Activated T-helper 17 cell treated with anti-CD3 and anti-CD28 coated beads, Interleukin-2, amount 50 U/mL, for 72 hours (primary cell): ENCODE results near the gene DNAI2. TPM values are rescaled to one million over a fixed set of nuclear protein-coding genes. Genes with fewer than 3 reads are reported as not detected.
A peak's percentile ranks its signal among the peaks of the same experiment; 100 is the strongest.
"Not testable (repeated sequence)": the region's sequence is repeated elsewhere in the genome, so short reads cannot be mapped to it uniquely, and the experiment has no call there.

ENCODE experiments used
- ATAC-seq: fragments of 150-1000 bp; cut with Tn5 transposase; replicated peaks from 2 replicates; pipeline ENCODE4 v1.10.0; 2021; ENCODE audit warnings: mild to moderate bottlenecking, moderate library complexity
- H3K27ac Mint-ChIP-seq: one replicate; pipeline ENCODE4 v1.8.0; 2022; ENCODE audit warnings: mixed read lengths
- H3K27me3 Mint-ChIP-seq: one replicate; pipeline ENCODE4 v1.8.0; 2022; ENCODE audit warnings: mixed read lengths
- H3K36me3 Mint-ChIP-seq: one replicate; pipeline ENCODE4 v1.8.0; 2022; ENCODE audit warnings: low read depth, mild to moderate bottlenecking, mixed read lengths
- H3K4me1 Mint-ChIP-seq: one replicate; pipeline ENCODE4 v1.8.0; 2022; ENCODE audit warnings: mixed read lengths
- H3K4me3 Mint-ChIP-seq: one replicate; pipeline ENCODE4 v1.8.0; 2022; ENCODE audit warnings: mild to moderate bottlenecking, mixed read lengths
- H3K9me3 Mint-ChIP-seq: one replicate; pipeline ENCODE4 v1.8.0; 2022; ENCODE audit warnings: mixed read lengths
- total RNA-seq, 2 donors: library from RNA; stranded (reverse); gene quantifications; one replicate each; pipeline ENCODE4 v1.2.3, GENCODE V29; 2022

Gene DNAI2
- total RNA-seq, 2 donors from 2014 or later = 0.19 to 1.6 TPM

- Mint-ChIP-seq H3K9me3 (no peaks in the 10 kb centered on the region), H3K27me3 (no peaks in the 10 kb centered on the region), H3K27ac (peak overlapping the region; percentile 18), H3K4me1 (no peaks in the 10 kb centered on the region), H3K4me3 (no peak overlapping the region), H3K36me3 (no peaks in the 10 kb centered on the region)
- ATAC-seq = no peak
Measured at GRCh38 chr17:74253036-74253435, 21.0 kb upstream of the DNAI2 start.

GRCh38 chr17:74257311-74257710 lies 16.7 kb upstream of the DNAI2 start:
- no peak overlapping the region for H3K4me3 Mint-ChIP-seq
- no peak overlapping the region for H3K27ac Mint-ChIP-seq
- no peaks in the 10 kb centered on the region for H3K9me3 Mint-ChIP-seq
- H3K4me1 Mint-ChIP-seq = no peaks in the 10 kb centered on the region
- no peak for ATAC-seq
- H3K36me3 Mint-ChIP-seq = no peaks in the 10 kb centered on the region
- H3K27me3 Mint-ChIP-seq = no peaks in the 10 kb centered on the region

- H3K36me3 Mint-ChIP-seq = no peaks in the 10 kb centered on the region
- no peak for ATAC-seq
- H3K4me1 Mint-ChIP-seq = no peaks in the 10 kb centered on the region
- H3K4me3 Mint-ChIP-seq = no peak overlapping the region
- no peak overlapping the region for H3K27ac Mint-ChIP-seq
- H3K9me3 Mint-ChIP-seq = no peaks in the 10 kb centered on the region
- no peaks in the 10 kb centered on the region for H3K27me3 Mint-ChIP-seq
Measured at GRCh38 chr17:74259667-74260524, 14.1 kb upstream of the DNAI2 start.

- no peaks in the 10 kb centered on the region for H3K36me3 Mint-ChIP-seq
- H3K9me3 Mint-ChIP-seq = no peaks in the 10 kb centered on the region
- no peak overlapping the region for H3K27ac Mint-ChIP-seq
- ATAC-seq = no peak
- no peak overlapping the region for H3K4me3 Mint-ChIP-seq
- H3K4me1 Mint-ChIP-seq = no peaks in the 10 kb centered on the region
- H3K27me3 Mint-ChIP-seq = no peaks in the 10 kb centered on the region
Measured at GRCh38 chr17:74260525-74260850, 13.5 kb upstream of the DNAI2 start.

GRCh38 chr17:74262601-74263000 lies 11.4 kb upstream of the DNAI2 start:
- ATAC-seq = no peak
- Mint-ChIP-seq H3K27ac (peak overlapping the region; percentile 40), H3K36me3 (no peaks in the 10 kb centered on the region), H3K27me3 (no peaks in the 10 kb centered on the region), H3K4me1 (peaks cover under 1% of the 10 kb centered on the region), H3K4me3 (no peak overlapping the region), H3K9me3 (no peaks in the 10 kb centered on the region)

- H3K27me3 Mint-ChIP-seq, H3K4me1 Mint-ChIP-seq, H3K4me3 Mint-ChIP-seq, H3K9me3 Mint-ChIP-seq, H3K36me3 Mint-ChIP-seq, H3K27ac Mint-ChIP-seq, ATAC-seq: not testable (repeated sequence)
Measured at GRCh38 chr17:74267054-74267453, 7.0 kb upstream of the DNAI2 start.

GRCh38 chr17:74267579-74267978 lies 6.5 kb upstream of the DNAI2 start:
- ATAC-seq = no peak
- Mint-ChIP-seq H3K4me1 (peaks cover 5% of the 10 kb centered on the region), H3K36me3 (no peaks in the 10 kb centered on the region), H3K27ac (no peak overlapping the region), H3K27me3 (no peaks in the 10 kb centered on the region), H3K4me3 (no peak overlapping the region), H3K9me3 (no peaks in the 10 kb centered on the region)

GRCh38 chr17:74267987-74268499 lies 6.0 kb upstream of the DNAI2 start:
- Mint-ChIP-seq H3K9me3 (no peaks in the 10 kb centered on the region), H3K27ac (no peak overlapping the region), H3K27me3 (no peaks in the 10 kb centered on the region), H3K4me3 (no peak overlapping the region), H3K36me3 (no peaks in the 10 kb centered on the region), H3K4me1 (peaks cover 5% of the 10 kb centered on the region)
- ATAC-seq = no peak

- Mint-ChIP-seq H3K36me3 (no peaks in the 10 kb centered on the region), H3K4me3 (no peak overlapping the region), H3K27me3 (no peaks in the 10 kb centered on the region), H3K27ac (no peak overlapping the region), H3K4me1 (peaks cover 5% of the 10 kb centered on the region), H3K9me3 (no peaks in the 10 kb centered on the region)
- no peak for ATAC-seq
Measured at GRCh38 chr17:74268558-74268957, 5.5 kb upstream of the DNAI2 start.

- H3K9me3 Mint-ChIP-seq = no peaks in the 10 kb centered on the region
- no peaks in the 10 kb centered on the region for H3K36me3 Mint-ChIP-seq
- H3K27me3 Mint-ChIP-seq = no peaks in the 10 kb centered on the region
- ATAC-seq = no peak
- no peak overlapping the region for H3K27ac Mint-ChIP-seq
- peaks cover 10% of the 10 kb centered on the region for H3K4me1 Mint-ChIP-seq
- H3K4me3 Mint-ChIP-seq = no peak overlapping the region
Measured at GRCh38 chr17:74270333-74270732, 3.7 kb upstream of the DNAI2 start.

GRCh38 chr17:74271281-74271680 lies 2.8 kb upstream of the DNAI2 start:
- Mint-ChIP-seq H3K27me3 (no peaks in the 10 kb centered on the region), H3K27ac (no peak overlapping the region), H3K9me3 (no peaks in the 10 kb centered on the region), H3K4me1 (peaks cover 10% of the 10 kb centered on the region), H3K36me3 (no peaks in the 10 kb centered on the region), H3K4me3 (no peak overlapping the region)
- ATAC-seq = no peak

- ATAC-seq = no peak
- Mint-ChIP-seq H3K36me3 (no peaks in the 10 kb centered on the region), H3K27me3 (no peaks in the 10 kb centered on the region), H3K4me1 (peaks cover 16% of the 10 kb centered on the region), H3K4me3 (no peak overlapping the region), H3K27ac (peak overlapping the region; percentile 93), H3K9me3 (no peaks in the 10 kb centered on the region)
Measured at GRCh38 chr17:74271901-74272561, 2.0 kb upstream of the DNAI2 start.

GRCh38 chr17:74272731-74273201 lies 1.3 kb upstream of the DNAI2 start:
- ATAC-seq = no peak
- Mint-ChIP-seq H3K27me3 (no peaks in the 10 kb centered on the region), H3K4me3 (peak overlapping the region; percentile 85), H3K36me3 (no peaks in the 10 kb centered on the region), H3K4me1 (peaks cover 14% of the 10 kb centered on the region), H3K27ac (peak overlapping the region; percentile 93), H3K9me3 (no peaks in the 10 kb centered on the region)

GRCh38 chr17:74274709-74275340 lies 791 bp downstream of the DNAI2 start:
- Mint-ChIP-seq H3K9me3 (no peaks in the 10 kb centered on the region), H3K36me3 (no peaks in the 10 kb centered on the region), H3K27me3 (no peaks in the 10 kb centered on the region), H3K27ac (peak overlapping the region; percentile 93), H3K4me3 (peak overlapping the region; percentile 85), H3K4me1 (peaks cover 14% of the 10 kb centered on the region)
- peak; percentile 62 for ATAC-seq
